ENCODE data around the gene F2R. TPM values are rescaled to one million over a fixed set of nuclear protein-coding genes. Genes with fewer than 3 reads are reported as not detected.

F2R gene
- total RNA-seq, 4 donors from 2014 or later: 2.4 to 4.2 (median 3.8) TPM

DNA sequence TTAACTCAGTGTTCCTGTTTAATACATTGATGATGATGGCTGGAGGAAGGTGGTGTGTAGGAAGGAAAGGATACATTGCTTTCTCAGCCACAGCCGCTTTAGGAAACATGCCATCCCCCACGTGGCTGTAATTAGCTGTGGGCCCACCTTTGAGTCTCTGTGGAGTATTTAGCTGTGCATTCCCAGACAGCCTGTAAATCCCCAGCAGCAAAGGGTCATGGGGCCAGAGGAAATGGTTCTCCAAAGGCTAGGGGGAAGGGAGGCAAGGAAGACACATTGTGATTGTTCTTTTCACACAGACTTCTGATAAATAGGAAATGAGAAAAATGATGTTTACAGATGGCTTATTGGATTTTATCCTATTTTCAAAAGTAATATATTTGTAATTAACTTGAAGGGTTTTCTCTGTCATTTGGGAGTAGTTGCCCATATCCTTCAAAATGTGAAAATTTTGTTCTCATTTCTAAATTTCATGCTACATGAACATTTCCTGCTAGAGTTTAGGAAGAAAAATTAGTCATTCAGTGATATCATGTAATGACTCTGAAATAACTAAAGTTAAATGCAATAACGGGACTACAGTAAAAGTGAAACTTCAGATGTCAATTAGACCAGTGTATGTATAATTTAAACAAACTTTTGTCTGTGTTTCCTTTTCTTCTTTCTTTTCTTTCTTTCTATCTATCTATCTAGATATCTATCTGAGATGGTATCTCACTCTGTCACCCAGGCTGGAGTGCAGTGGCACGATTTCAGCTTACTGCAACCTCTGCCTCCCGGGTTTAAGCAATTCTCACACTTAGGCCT lies 24.3 kb upstream of the F2R start:
- Histone ChIP-seq H3K27ac (peak overlapping the region in 1 of 4 donors; percentile 46), H3K4me1 (peaks cover 0 to 7% of the 10 kb centered on the region in 2 donors), H3K36me3 (no peaks in the 10 kb centered on the region), H3K9me3 (no peaks in the 10 kb centered on the region), H3K27me3 (no peaks in the 10 kb centered on the region), H3K4me3 (no peak overlapping the region)
- no peak for TF ChIP-seq POLR2A (IDR thresholded peaks at IDR 0.05)
- TF ChIP-seq, protein P1, sequence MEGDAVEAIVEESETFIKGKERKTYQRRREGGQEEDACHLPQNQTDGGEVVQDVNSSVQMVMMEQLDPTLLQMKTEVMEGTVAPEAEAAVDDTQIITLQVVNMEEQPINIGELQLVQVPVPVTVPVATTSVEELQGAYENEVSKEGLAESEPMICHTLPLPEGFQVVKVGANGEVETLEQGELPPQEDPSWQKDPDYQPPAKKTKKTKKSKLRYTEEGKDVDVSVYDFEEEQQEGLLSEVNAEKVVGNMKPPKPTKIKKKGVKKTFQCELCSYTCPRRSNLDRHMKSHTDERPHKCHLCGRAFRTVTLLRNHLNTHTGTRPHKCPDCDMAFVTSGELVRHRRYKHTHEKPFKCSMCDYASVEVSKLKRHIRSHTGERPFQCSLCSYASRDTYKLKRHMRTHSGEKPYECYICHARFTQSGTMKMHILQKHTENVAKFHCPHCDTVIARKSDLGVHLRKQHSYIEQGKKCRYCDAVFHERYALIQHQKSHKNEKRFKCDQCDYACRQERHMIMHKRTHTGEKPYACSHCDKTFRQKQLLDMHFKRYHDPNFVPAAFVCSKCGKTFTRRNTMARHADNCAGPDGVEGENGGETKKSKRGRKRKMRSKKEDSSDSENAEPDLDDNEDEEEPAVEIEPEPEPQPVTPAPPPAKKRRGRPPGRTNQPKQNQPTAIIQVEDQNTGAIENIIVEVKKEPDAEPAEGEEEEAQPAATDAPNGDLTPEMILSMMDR (IDR thresholded peaks at IDR 0.05 in 4 of 5, conservative IDR thresholded peaks at IDR 0.05 in 1 of 5): no peak
- intact Hi-C loops (cut with DNase I; ENCODE audit: low total_unique reads): no loop called here
- in situ Hi-C loops (cut with MboI; ENCODE audit: low sequenced_read_pairs in 4 of 4): no loop called here
- DNase-seq (no peak), ATAC-seq (no peak)

DNA sequence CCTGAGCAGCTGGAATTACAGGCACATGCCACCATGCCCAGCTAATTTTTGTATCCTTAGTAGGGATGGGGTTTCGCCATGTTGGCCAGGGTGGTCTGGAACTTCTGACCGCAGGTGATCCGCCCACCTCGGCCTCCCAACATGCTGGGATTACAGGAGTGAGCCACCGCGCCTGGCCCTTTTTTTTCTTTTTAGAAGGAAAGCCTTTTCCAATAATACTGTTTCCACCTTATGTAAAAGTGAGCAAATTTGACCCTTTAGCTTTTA lies 23.7 kb upstream of the F2R start:
- peaks cover 0 to 7% of the 10 kb centered on the region in 2 donors for H3K4me1 ChIP-seq
- no peak overlapping the region for H3K4me3 ChIP-seq
- H3K36me3 ChIP-seq: no peaks in the 10 kb centered on the region
- ATAC-seq: no peak
- no peak for TF ChIP-seq POLR2A (IDR thresholded peaks at IDR 0.05)
- TF ChIP-seq, protein P1 (IDR thresholded peaks at IDR 0.05 in 4 of 5, conservative IDR thresholded peaks at IDR 0.05 in 1 of 5): no peak
- no peak for DNase-seq
- H3K27ac ChIP-seq: no peak overlapping the region
- no peaks in the 10 kb centered on the region for H3K27me3 ChIP-seq
- in situ Hi-C loops (cut with MboI; ENCODE audit: low sequenced_read_pairs in 4 of 4): no loop called here
- intact Hi-C loops (cut with DNase I; ENCODE audit: low total_unique reads): no loop called here
- H3K9me3 ChIP-seq: no peaks in the 10 kb centered on the region

DNA sequence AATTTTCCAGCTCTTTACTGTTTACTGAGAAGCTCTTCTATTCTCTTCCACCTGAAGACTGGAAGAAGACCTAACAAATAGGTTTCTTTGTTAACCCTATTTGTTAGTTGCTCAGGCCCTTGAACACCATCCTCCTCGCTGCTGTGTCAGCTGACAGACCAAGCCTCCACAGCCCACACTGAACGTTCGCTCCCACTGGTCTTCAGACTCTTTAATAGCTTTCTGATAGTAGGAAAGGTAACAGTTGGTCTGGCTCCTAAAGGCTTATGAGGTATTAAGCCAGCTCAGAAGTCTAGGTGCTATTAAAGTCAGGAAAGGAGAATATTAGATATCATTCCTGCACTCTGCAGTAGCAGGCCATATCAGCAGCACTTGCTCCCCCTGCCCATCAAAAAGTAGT lies 23.3 kb upstream of the F2R start:
- DNase-seq (no peak), ATAC-seq (no peak)
- no peak overlapping the region for H3K27ac ChIP-seq
- H3K27me3 ChIP-seq: no peaks in the 10 kb centered on the region
- peaks cover 0 to 7% of the 10 kb centered on the region in 2 donors for H3K4me1 ChIP-seq
- no peaks in the 10 kb centered on the region for H3K36me3 ChIP-seq
- H3K9me3 ChIP-seq: no peaks in the 10 kb centered on the region
- no peak overlapping the region for H3K4me3 ChIP-seq
- intact Hi-C loops (cut with DNase I; ENCODE audit: low total_unique reads): no loop called here
- TF ChIP-seq, protein P1 (IDR thresholded peaks at IDR 0.05 in 4 of 5, conservative IDR thresholded peaks at IDR 0.05 in 1 of 5): no peak
- no peak for TF ChIP-seq POLR2A (IDR thresholded peaks at IDR 0.05)
- in situ Hi-C loops (cut with MboI; ENCODE audit: low sequenced_read_pairs in 4 of 4): no loop called here

DNA sequence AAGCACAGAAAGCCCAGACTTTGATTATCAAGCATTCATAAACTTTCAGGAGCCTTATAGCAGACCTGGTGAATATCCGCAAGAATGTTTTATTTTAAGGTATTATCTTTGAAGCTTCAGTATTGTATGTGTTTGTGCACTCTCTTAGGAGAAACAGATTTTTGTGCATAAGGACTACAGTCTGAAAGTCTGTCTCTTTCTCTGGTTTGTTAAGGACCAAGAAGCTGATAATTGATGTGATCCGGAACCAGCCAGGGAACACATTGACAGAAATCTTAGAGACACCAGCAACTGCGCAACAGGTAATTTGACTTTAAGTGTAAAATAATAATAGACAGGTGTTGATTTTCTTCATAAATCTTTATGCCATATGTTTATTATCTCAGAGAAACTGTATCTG lies 22.8 kb upstream of the F2R start:
- Histone ChIP-seq H3K27ac (no peak overlapping the region), H3K27me3 (no peaks in the 10 kb centered on the region), H3K9me3 (no peaks in the 10 kb centered on the region), H3K36me3 (no peaks in the 10 kb centered on the region), H3K4me1 (peaks cover 0 to 7% of the 10 kb centered on the region in 2 donors), H3K4me3 (no peak overlapping the region)
- TF ChIP-seq POLR2A (IDR thresholded peaks at IDR 0.05): no peak
- TF ChIP-seq, protein P1 (IDR thresholded peaks at IDR 0.05 in 4 of 5, conservative IDR thresholded peaks at IDR 0.05 in 1 of 5): no peak
- intact Hi-C loops (cut with DNase I; ENCODE audit: low total_unique reads) (no loop called here), in situ Hi-C loops (cut with MboI; ENCODE audit: low sequenced_read_pairs in 4 of 4) (no loop called here)
- no peak for DNase-seq
- no peak for ATAC-seq

DNA sequence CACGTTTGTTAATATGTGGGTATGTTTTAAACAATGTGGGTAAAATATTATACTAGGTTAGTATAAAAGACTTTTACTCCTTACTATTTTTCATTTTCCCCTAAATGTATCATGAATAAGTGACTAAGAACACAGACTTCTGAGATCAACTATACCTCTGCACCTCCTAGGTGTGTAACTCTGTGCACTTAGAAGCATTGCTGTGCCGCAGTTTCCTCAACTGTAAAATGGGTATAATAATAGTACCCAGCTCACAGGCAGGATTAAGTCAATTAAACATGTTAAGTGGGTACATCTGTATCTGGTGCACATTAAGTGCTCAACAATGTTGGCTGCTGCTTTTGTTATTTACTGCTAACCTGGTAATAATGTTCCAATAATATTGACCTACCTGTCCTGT lies 21.6 kb upstream of the F2R start:
- Histone ChIP-seq H3K9me3 (no peaks in the 10 kb centered on the region), H3K27ac (no peak overlapping the region), H3K27me3 (no peaks in the 10 kb centered on the region), H3K4me1 (peaks cover 0 to 7% of the 10 kb centered on the region in 2 donors), H3K36me3 (no peaks in the 10 kb centered on the region), H3K4me3 (no peak overlapping the region)
- intact Hi-C loops (cut with DNase I; ENCODE audit: low total_unique reads): no loop called here
- TF ChIP-seq POLR2A (IDR thresholded peaks at IDR 0.05): no peak
- TF ChIP-seq, protein P1 (IDR thresholded peaks at IDR 0.05 in 4 of 5, conservative IDR thresholded peaks at IDR 0.05 in 1 of 5): no peak
- DNase-seq (no peak), ATAC-seq (no peak)
- in situ Hi-C loops (cut with MboI; ENCODE audit: low sequenced_read_pairs in 4 of 4): no loop called here

All from gastrocnemius medialis (tissue), 4 donors.